HuH-7.5 (cell line): ENCODE data around the gene FRMD6.

ENCODE experiments used
- DNase-seq: peaks from one replicate; pipeline ENCODE4 v3.0.0; 2011; ENCODE audit warnings: low spot score

The FRMD6 gene

GRCh38 chr14:51780006-51780692 lies 128.4 kb downstream of the FRMD6 start:
- peak; percentile 53 for DNase-seq
